Endothelial cell of umbilical vein (primary cell): ENCODE measurements around the gene SDSL.

Experiments used
- EZH2 ChIP-seq: IDR thresholded peaks from 2 replicates; pipeline ENCODE4 v1.6.1; 2012; ENCODE audit warnings: borderline replicate concordance, low read depth, mild to moderate bottlenecking, moderate library complexity, low read length, inconsistent platforms; ENCODE audit not compliant: severe bottlenecking
- MYC ChIP-seq: IDR thresholded peaks from one replicate; pipeline ENCODE4 v1.6.1; 2011; ENCODE audit warnings: mild to moderate bottlenecking, low read depth, low read length
- POLR2A ChIP-seq: IDR thresholded peaks from 2 replicates; pipeline ENCODE4 v1.6.1; 2012; ENCODE audit warnings: low read depth, mild to moderate bottlenecking, control low read depth, low read length
- POLR2AphosphoS5 ChIP-seq: IDR thresholded peaks from 2 replicates; pipeline ENCODE4 v1.6.1; 2012; ENCODE audit warnings: low read depth, mild to moderate bottlenecking, control low read depth, low read length, moderate library complexity; ENCODE audit not compliant: insufficient read depth
- TF ChIP-seq, protein P1 (sequence below), 2 donors: IDR thresholded peaks; 1 replicate in 1 of 2; 2 replicates in 1 of 2; pipeline ENCODE4 v1.5.1; 2011; ENCODE audit warnings: low read length in 2 of 2, mild to moderate bottlenecking in 2 of 2, moderate library complexity in 2 of 2, control low read depth in 1 of 2, inconsistent platforms in 1 of 2, low read depth in 1 of 2; ENCODE audit not compliant: insufficient read depth in 1 of 2; ENCODE audit errors: extremely low read depth in 1 of 2

DNA sequence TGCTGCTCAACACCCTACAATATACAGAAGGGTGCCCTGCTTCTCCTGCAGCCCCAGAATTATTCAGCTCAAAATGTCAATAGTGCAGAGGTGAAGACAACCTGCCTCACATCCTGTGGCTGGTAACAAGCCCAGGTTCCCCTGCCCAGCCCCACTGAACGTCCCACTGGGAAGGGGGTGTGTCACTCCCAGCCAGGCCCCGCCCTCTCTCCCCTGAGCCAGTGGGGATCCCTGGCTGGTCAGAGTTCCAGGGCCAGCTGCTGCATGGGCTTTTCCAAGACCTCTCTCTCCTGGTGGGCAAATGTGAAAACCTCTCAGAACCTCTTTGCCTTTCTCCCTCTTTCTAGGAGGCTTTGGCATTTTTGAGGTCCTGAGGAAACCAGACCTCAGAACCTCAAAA, 63.1 kb downstream of the SDSL start:
- TF ChIP-seq, protein P1, sequence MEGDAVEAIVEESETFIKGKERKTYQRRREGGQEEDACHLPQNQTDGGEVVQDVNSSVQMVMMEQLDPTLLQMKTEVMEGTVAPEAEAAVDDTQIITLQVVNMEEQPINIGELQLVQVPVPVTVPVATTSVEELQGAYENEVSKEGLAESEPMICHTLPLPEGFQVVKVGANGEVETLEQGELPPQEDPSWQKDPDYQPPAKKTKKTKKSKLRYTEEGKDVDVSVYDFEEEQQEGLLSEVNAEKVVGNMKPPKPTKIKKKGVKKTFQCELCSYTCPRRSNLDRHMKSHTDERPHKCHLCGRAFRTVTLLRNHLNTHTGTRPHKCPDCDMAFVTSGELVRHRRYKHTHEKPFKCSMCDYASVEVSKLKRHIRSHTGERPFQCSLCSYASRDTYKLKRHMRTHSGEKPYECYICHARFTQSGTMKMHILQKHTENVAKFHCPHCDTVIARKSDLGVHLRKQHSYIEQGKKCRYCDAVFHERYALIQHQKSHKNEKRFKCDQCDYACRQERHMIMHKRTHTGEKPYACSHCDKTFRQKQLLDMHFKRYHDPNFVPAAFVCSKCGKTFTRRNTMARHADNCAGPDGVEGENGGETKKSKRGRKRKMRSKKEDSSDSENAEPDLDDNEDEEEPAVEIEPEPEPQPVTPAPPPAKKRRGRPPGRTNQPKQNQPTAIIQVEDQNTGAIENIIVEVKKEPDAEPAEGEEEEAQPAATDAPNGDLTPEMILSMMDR (IDR thresholded peaks at IDR 0.05; ENCODE audit: extremely low read depth in 1 of 2, insufficient read depth in 1 of 2, low read depth in 1 of 2, low read length in 2 of 2): no peak
- TF ChIP-seq EZH2 (no peak), MYC (no peak), POLR2A (no peak), POLR2AphosphoS5 (no peak)
